ENCODE measurements around the gene IKBKE.

IKBKE gene

DNA sequence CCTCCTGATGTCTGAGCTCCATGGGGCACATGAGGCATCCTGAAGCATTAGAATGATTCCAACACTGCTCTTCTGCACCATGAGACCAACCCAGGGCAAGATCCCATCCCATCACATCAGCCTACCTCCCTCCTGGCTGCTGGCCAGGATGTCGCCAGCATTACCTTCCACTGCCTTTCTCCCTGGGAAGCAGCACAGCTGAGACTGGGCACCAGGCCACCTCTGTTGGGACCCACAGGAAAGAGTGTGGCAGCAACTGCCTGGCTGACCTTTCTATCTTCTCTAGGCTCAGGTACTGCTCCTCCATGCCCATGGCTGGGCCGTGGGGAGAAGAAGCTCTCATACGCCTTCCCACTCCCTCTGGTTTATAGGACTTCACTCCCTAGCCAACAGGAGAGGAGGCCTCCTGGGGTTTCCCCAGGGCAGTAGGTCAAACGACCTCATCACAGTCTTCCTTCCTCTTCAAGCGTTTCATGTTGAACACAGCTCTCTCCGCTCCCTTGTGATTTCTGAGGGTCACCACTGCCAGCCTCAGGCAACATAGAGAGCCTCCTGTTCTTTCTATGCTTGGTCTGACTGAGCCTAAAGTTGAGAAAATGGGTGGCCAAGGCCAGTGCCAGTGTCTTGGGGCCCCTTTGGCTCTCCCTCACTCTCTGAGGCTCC, 26.0 kb downstream of the IKBKE start:
- DNase-seq (ENCODE audit: low read depth in 2 of 2) = no peak

GRCh38 chr1:206497363-206497762, 27.1 kb downstream of the IKBKE start:
- DNase-seq (ENCODE audit: low read depth in 2 of 2) = no peak

DNA sequence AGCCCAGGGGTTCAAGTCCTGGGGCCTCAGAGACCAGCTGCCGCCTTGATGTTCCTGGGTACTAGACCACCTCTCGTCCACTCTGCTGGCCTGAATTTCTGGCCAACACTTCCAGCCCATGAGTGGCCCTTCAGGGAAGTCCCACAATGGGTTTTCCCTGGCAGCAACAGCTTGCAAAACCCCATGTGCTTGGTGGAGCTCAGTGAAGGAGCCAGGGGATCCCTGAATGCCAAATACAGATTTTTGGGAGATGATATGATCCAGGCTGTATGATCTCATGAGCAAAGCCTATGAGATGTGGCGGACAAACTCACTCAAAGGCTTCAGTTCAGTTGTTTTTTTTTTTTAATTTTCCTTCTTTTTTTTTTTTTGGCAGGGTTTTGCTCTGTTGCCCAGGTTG, 27.5 kb downstream of the IKBKE start:
- DNase-seq (ENCODE audit: low read depth in 2 of 2) = no peak

- no peak for DNase-seq (ENCODE audit: low read depth in 2 of 2)
Measured at GRCh38 chr1:206498685-206499084, 28.4 kb downstream of the IKBKE start.

GRCh38 chr1:206500046-206500445, 29.8 kb downstream of the IKBKE start:
- no peak for DNase-seq (ENCODE audit: low read depth in 2 of 2)

GRCh38 chr1:206501881-206502280, 31.6 kb downstream of the IKBKE start:
- no peak for DNase-seq (ENCODE audit: low read depth in 2 of 2)

DNA sequence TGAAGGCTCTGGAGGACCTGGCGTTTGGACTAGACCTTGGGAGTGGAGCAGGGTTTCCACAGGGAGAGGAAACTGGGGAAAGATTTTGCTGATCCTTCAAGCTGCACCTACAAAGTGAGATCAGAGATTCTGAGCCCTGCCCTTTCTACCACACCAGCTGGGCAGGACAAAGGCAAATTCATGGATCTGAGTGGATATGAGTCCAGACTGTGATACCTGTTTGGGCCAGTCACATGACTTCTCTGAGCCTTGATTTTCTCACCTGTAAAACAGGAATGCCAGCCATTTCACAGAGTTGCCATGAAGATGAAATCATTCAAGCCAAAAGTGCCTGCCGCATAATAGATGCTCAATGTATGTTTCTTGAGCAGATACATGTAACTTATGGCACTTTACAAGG, 32.1 kb downstream of the IKBKE start:
- no peak for DNase-seq (ENCODE audit: low read depth in 2 of 2)

GRCh38 chr1:206502812-206503211, 32.5 kb downstream of the IKBKE start:
- DNase-seq (ENCODE audit: low read depth in 2 of 2) = no peak

- DNase-seq (ENCODE audit: low read depth in 2 of 2) = peak; percentile 61
Measured at GRCh38 chr1:206503591-206504362, 33.5 kb downstream of the IKBKE start.

GRCh38 chr1:206504363-206504713, 34.1 kb downstream of the IKBKE start:
- DNase-seq (ENCODE audit: low read depth in 2 of 2) = no peak

DNA sequence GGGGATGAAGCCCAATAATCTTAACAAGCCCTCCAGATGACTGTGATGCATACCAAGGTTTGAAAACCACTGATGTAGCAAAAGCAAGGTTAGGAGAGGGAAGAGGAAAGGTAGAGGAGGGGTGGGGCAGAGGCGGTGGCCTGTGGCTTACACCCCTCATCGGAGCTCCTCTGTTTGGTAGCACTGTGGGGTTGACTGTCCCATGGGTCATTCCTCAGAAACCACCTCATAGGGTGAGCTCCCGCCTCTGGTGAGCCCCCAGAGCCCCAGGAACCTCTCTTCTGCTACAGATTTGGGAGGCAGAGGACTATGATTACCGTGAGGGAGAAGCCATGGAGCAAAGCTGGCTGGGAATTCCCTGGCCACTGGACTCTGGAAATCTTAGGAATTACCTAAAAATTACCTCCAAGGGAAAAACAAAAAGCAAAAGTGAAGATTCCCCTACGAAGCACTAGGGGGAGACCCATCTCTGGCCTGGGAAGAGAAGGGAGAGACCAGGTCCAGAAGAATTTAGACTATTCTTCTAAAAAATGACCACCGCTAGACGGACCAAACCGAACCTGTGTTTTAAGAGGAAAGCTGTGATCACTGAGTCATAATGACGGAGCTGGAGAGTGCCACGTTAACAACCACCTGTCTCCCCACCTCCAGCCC, 35.6 kb downstream of the IKBKE start:
- DNase-seq (ENCODE audit: low read depth in 2 of 2) = no peak

GRCh38 chr1:206506405-206507283, 36.4 kb downstream of the IKBKE start:
- DNase-seq (ENCODE audit: low read depth in 2 of 2) = no peak

GRCh38 chr1:206507284-206508129, 37.2 kb downstream of the IKBKE start, which contains the start of gene RASSF5:
Gene RASSF5, plus strand, starts transcription at chr1:206507531. Its CDS starts 72 bp downstream, at chr1:206507603.
- peak; percentile 73 to 80 for DNase-seq (ENCODE audit: low read depth in 2 of 2)

- DNase-seq (ENCODE audit: low read depth in 2 of 2) = no peak
Measured at GRCh38 chr1:206508130-206508889, 38.0 kb downstream of the IKBKE start.

DNA sequence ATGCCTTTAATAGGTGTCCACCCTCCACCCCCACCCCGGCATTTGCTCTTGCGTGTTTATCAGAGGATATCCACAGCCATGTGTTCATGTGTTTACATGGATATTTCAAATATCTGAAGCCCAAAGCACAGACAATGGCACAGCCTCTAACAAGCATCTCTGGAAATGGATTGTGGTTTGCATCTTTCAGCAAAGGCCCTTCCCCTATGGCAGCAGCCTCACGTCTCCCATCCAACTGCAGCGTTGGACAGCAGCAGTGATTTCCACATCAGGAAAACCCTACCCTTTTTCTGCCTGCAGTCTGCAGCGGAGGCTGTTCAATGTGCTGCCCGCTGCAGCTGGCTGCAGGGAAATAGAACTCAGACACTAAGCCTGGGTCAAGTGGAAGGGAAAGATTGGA, 38.7 kb downstream of the IKBKE start:
- DNase-seq (ENCODE audit: low read depth in 2 of 2) = no peak

GRCh38 chr1:206509612-206510257, 39.5 kb downstream of the IKBKE start:
- DNase-seq (ENCODE audit: low read depth in 2 of 2) = no peak

GRCh38 chr1:206510371-206510770, 40.1 kb downstream of the IKBKE start:
- DNase-seq (ENCODE audit: low read depth in 2 of 2) = no peak

DNA sequence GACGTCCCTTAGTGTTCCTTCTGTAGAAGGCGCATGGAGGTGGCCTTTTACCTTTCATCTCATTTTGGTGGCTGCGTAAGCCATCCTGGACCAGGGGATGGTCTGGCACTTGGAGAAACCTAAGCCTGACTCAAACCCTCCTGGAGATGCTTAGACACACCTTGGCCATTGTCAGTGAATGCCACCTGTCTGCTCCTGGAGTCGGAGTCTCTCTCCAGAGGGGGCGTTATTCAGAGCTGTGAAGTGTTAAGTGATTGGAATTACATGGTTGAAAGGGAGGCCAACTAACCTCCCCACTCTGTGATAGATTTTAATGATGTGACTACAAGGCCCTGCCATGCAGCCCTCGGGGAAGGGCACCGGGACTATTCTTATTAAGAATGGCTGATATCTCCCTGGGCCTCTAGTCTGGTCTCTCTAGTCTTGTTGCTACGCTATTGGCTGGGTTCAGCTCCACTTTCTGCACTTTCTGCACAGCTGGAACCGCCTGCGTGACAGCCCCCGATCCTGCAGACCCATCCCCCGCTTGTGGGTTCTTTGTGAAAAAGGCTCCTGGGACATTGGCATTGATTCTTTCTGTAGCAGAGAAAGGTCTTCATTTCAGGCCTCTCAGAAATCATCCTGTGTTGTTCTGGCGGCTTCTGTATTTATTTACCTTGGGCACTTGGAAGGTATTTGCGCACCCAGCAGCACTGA, 41.2 kb downstream of the IKBKE start:
- DNase-seq (ENCODE audit: low read depth in 2 of 2) = no peak

Data from stimulated activated CD8-positive, alpha-beta memory T cell treated with anti-CD3 and anti-CD28 coated beads, Interleukin-15, amount 100 ng/mL, for 48 hours (primary cell).